ENCODE data around the gene HGFAC.
A peak's percentile ranks its signal among the peaks of the same experiment; 100 is the strongest.

The HGFAC gene

DNA sequence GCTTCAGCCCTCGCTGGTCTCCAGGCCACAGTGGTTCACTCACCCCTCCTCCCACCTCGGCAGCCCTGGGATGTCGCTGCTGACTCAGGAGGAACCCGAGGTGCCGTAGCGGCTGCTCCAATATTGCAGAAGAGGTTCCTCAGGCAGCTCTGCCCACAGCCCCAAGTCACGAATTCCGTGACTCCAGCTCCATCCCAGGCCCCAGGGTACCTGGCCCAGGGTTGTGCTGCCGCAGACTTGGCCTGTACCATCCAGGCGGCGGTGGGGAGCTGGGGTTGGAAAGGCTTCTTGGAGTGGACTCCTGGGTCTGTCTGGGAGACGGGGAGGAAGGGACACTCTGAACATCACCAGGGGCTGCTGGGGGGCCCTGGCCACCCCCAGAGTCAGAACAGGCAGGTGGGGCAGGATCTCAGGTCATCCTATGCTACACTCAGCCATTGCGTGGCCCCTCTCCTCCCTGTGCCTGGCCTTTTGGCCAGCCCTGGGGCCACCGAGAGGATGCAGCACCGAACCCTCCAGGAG, 728 bp upstream of the HGFAC start:
- Histone ChIP-seq H3K4me1 (no peaks in the 10 kb centered on the region), H3K27me3 (no peaks in the 10 kb centered on the region), H3K9me3 (no peaks in the 10 kb centered on the region), H3K36me3 (no peaks in the 10 kb centered on the region), H3K4me3 (ENCODE audit: low read depth, low read length) (no peak overlapping the region)
- TF ChIP-seq, protein P1, sequence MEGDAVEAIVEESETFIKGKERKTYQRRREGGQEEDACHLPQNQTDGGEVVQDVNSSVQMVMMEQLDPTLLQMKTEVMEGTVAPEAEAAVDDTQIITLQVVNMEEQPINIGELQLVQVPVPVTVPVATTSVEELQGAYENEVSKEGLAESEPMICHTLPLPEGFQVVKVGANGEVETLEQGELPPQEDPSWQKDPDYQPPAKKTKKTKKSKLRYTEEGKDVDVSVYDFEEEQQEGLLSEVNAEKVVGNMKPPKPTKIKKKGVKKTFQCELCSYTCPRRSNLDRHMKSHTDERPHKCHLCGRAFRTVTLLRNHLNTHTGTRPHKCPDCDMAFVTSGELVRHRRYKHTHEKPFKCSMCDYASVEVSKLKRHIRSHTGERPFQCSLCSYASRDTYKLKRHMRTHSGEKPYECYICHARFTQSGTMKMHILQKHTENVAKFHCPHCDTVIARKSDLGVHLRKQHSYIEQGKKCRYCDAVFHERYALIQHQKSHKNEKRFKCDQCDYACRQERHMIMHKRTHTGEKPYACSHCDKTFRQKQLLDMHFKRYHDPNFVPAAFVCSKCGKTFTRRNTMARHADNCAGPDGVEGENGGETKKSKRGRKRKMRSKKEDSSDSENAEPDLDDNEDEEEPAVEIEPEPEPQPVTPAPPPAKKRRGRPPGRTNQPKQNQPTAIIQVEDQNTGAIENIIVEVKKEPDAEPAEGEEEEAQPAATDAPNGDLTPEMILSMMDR (IDR thresholded peaks at IDR 0.05; ENCODE audit: low read depth, low read length): no peak
- no peak for DNase-seq

DNA sequence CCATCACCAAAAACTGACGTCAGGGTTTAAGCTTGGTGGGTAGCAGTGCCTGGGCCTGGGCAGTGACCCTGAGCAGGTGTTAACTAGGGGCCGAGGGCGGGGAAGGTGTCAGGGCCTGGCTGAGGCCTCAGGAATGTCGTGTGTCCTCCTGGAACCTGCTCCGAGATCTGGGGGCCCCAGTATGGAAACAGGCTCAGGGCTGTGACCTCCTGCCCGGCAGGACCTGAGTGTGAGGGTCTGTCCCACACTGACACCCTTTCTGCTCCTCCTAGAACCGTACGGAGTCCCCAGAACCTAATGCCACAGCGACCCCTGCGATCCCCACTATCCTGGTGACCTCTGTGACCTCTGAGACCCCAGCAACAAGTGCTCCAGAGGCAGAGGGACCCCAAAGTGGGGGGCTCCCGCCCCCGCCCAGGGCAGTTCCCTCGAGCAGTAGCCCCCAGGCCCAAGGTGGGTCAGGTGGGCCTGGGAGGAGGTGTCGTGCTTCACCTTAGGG, 741 bp downstream of the HGFAC start:
- Histone ChIP-seq H3K9me3 (no peaks in the 10 kb centered on the region), H3K36me3 (no peaks in the 10 kb centered on the region), H3K27me3 (no peaks in the 10 kb centered on the region), H3K4me3 (ENCODE audit: low read depth, low read length) (no peak overlapping the region), H3K4me1 (no peaks in the 10 kb centered on the region)
- TF ChIP-seq, protein P1 (IDR thresholded peaks at IDR 0.05; ENCODE audit: low read depth, low read length): no peak
- DNase-seq: no peak

DNA sequence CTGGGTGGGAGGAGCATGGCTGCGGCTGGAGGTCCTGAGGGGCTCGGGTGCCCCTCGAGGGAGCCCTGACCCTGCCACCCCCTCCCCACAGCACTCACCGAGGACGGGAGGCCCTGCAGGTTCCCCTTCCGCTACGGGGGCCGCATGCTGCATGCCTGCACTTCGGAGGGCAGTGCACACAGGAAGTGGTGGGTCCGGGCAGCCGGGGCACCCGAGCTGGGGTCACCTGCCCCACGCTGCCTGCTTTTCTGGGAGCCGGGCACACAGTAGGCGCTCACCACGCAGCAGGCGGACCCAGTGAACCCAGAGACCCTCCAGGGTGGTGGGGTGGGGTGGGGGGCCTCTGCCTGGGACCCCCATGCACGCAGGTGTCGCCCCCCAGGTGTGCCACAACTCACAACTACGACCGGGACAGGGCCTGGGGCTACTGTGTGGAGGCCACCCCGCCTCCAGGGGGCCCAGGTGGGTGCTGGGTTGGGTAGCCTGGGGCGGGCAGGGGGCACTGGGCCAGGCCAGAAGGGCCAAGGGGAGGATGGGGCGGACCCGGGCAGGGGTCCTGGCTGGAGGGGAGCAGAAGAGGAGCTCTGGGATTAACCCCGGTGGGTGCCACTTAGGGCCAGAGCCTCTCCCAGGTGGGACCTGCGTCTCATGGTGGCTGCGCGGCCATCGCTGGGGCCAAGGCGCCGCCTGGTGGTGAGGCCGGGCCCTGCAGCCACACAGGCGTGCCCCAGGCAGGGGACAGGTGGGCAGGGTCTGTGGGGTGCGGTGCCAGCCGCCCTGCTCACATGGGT, 1.4 kb downstream of the HGFAC start:
- peak; percentile 74 for DNase-seq
- no peaks in the 10 kb centered on the region for H3K9me3 ChIP-seq
- no peaks in the 10 kb centered on the region for H3K27me3 ChIP-seq
- no peaks in the 10 kb centered on the region for H3K36me3 ChIP-seq
- TF ChIP-seq, protein P1 (IDR thresholded peaks at IDR 0.05; ENCODE audit: low read depth, low read length): peak; percentile 80
- no peaks in the 10 kb centered on the region for H3K4me1 ChIP-seq
- no peak overlapping the region for H3K4me3 ChIP-seq (ENCODE audit: low read depth, low read length)

DNA sequence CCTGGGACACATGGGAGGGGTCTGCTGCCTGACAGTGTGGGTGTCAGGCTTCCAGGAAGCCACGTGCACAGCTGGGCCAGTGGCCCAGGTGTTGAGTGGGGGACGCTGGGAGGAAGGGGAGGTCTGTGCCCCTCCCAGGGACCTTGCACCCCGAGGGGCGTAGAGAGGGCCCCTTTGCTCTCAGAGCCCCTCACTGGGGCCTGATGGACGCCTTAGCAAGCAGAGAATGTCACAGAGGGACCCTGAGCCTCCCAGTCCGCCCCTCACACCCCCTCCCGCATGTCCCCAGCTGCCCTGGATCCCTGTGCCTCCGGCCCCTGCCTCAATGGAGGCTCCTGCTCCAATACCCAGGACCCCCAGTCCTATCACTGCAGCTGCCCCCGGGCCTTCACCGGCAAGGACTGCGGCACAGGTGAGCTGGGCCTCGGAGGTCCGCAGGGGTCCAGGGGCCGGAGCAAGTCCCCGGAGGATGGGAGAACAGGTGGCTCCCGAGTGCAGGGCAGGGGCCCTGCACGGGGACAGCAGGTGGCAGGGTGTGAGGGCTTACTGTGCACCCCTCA, 2.1 kb downstream of the HGFAC start:
- no peaks in the 10 kb centered on the region for H3K4me1 ChIP-seq
- no peak overlapping the region for H3K4me3 ChIP-seq (ENCODE audit: low read depth, low read length)
- no peaks in the 10 kb centered on the region for H3K27me3 ChIP-seq
- H3K9me3 ChIP-seq: no peaks in the 10 kb centered on the region
- no peaks in the 10 kb centered on the region for H3K36me3 ChIP-seq
- no peak for DNase-seq
- TF ChIP-seq, protein P1 (IDR thresholded peaks at IDR 0.05; ENCODE audit: low read depth, low read length): no peak

DNA sequence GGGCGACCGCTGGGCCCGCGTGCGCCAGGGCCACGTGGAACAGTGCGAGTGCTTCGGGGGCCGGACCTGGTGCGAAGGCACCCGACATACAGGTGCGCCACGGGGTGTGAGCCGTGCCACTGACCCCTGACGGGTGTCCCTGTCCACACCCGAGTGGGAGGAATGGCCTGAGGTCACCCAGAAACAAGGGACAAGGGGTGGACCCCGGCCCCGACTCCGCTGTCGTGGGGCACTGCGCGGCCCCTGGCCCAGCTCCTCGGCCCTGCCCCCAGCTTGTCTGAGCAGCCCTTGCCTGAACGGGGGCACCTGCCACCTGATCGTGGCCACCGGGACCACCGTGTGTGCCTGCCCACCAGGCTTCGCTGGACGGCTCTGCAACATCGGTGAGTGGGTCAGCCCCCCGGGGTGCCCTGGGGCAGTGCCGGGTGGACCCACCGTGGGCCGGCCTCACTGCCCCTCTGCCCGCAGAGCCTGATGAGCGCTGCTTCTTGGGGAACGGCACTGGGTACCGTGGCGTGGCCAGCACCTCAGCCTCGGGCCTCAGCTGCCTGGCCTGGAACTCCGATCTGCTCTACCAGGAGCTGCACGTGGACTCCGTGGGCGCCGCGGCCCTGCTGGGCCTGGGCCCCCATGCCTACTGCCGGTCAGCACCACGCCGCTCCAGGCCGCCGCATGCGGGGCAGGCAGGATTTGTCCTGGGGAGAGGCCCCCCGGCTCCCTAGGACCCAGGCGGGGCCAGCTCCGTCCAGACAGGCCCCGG, 2.8 kb downstream of the HGFAC start:
- no peak for DNase-seq
- TF ChIP-seq, protein P1 (IDR thresholded peaks at IDR 0.05; ENCODE audit: low read depth, low read length): no peak
- Histone ChIP-seq H3K9me3 (no peaks in the 10 kb centered on the region), H3K4me1 (no peaks in the 10 kb centered on the region), H3K36me3 (no peaks in the 10 kb centered on the region), H3K4me3 (ENCODE audit: low read depth, low read length) (no peak overlapping the region), H3K27me3 (no peaks in the 10 kb centered on the region)

Measured in BE2C (cell line).